Omental fat pad (tissue), 4 donors: ENCODE measurements around the gene AFG1L. TPM values are rescaled to one million over a fixed set of nuclear protein-coding genes. Genes with fewer than 3 reads are reported as not detected.
"Not testable (repeated sequence)": the region's sequence is repeated elsewhere in the genome, so short reads cannot be mapped to it uniquely, and the experiment has no call there.

Experiments used
- ATAC-seq: fragments of 150-250 bp; one replicate; pipeline ENCODE4 v1.9.1; 2016; ENCODE audit warnings: mild to moderate bottlenecking, moderate library complexity; ENCODE audit not compliant: low FRiP score
- DNase-seq: peaks from one replicate; pipeline ENCODE4 v3.0.0-alpha.2; 2019; ENCODE audit warnings: low spot score
- CTCF ChIP-seq, 3 donors: fragments of 450-650 bp; IDR thresholded peaks; one replicate each; pipeline ENCODE4 v1.5.1; 2016 to 2017; ENCODE audit warnings: antibody characterized with exemption in 3 of 3, mild to moderate bottlenecking in 3 of 3, moderate library complexity in 2 of 3
- total RNA-seq, 4 donors: library from RNA; depleted of rRNA; stranded (reverse); fragments of >200 nt; gene quantifications; one replicate each; pipeline ENCODE4 v1.1.0, GENCODE V29; 2016

The AFG1L gene
- total RNA-seq, 4 donors from 2014 or later = 1.8 to 4.3 (median 2.6) TPM

DNA sequence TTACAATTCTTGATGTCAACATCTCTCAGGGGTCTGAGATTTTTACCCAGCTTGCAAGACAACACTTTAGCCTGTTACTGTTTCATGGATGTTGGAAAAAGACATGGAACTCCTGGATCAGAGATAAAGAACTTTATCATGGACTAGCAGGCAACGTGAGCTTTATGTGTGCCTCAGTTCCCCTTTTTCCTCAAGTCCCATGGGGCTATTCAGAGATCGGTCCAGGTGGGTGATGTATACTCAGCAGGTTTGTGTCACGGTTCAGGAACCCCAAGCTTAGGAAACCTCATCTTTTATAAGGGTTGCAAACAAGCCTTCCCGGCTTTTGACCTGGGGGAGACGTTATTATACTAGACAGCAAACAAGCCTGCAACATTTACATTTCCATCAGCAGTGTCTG lies 15.0 kb downstream of the AFG1L start:
- ATAC-seq (no peak), DNase-seq (no peak)
- no peak for TF ChIP-seq CTCF (IDR thresholded peaks at IDR 0.05)

DNA sequence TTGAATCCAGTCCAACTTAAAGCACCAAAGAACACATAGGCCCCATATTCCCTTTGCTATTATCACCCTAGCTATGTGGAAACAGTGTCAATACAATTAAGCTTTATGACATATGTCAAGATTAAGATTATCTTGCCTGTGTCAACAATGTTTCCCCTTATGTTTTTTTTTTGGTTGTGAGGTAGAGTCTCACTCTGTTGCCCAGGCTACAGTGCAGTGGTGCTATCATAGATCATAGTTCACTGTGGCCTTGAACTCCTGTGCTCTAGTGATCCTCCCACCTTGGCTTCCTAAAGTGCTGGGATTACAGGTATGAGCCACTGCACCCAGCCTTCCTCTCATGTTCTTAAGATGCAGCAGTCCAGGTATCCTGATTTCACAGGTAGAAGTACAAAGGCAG lies 17.8 kb downstream of the AFG1L start:
- no peak for DNase-seq
- TF ChIP-seq CTCF (IDR thresholded peaks at IDR 0.05) = no peak
- no peak for ATAC-seq

- DNase-seq = no peak
- ATAC-seq = no peak
These were observed 26.4 kb downstream of the AFG1L start for GRCh38 chr6:108321253-108321747.

DNA sequence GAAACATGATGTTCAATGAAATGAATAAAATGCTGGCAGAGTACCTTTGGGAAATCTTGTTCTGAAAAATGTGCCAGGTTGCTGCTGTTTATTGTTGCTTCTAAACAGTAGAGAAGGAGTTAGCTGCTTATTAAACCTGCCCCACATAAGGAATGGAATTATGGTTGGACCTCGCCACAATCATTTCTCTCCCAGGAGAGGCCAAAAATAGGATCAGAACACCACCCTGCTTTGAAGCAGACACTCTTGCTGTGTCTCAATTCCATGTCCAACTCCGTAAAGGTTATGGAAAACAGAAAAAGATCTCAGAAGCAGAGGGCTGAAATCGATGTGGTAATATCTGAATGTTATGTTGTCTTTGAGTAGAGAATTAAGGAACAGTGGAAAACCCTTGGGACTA lies 27.9 kb downstream of the AFG1L start:
- DNase-seq = no peak
- no peak for TF ChIP-seq CTCF (IDR thresholded peaks at IDR 0.05)
- ATAC-seq = no peak

More at GRCh38 chr6:108321253-108321747, 26.4 kb downstream of the AFG1L start:
- TF ChIP-seq CTCF (IDR thresholded peaks at IDR 0.05) = no peak

DNA sequence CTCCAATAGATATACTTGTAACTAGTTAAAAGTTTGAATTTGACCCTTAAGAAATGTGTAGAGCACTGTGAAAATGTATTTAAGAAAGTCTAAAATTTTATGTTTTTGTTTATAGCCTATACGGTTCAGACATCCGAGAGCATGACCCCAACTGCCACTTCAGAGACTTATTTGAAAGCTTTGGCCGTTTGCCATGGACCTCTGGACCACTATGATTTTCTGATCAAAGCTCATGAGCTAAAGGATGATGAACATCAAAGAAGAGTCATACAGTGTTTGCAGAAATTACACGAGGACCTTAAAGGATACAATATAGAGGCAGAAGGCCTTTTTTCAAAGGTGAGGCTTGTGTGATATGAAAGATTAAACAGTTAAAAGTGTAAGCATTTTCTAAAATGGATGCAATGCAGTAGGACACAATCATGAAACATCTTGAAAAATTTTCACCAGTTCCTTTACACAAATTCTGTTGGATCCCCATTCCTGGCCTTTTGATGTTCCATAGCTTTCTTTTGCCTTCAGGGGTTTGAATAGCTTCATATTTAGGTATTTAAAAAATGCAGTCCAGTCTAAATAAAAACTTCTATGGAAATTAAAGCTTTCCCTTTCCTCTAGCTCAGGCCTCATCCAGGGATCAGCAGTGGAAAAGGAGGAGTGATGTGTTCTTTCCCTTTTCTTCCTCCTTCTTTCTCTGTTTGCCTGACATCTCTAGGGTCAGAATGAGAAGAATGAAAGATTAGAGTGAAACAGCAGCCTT lies 29.0 kb downstream of the AFG1L start:
- no peak for DNase-seq
- TF ChIP-seq CTCF (IDR thresholded peaks at IDR 0.05) = no peak
- ATAC-seq = no peak

DNA sequence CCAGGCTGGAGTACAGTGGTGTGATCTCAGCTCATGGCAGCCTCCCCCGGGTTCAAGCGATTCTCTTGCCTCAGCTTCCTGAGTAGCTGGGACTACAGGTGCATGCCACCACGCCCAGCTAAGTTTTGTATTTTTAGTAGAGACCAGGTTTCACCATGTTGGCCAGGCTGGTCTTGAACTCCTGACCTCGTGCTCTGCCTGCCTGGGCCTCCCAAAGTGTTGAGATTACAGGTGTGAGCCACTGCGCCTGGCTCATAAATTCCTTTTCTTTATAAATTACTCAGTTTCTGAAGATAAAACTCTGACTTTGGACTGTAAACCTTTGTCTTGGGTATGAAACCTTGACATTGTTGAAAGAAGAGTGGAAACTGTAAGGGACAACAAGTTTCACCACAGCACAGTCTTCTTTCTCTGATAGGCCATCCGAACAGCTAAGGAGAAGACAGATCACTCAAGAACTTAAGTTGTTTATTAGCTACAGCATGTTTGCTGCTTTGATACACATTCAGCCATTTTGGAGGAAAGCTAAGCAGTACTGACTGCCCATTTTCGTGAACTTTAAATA lies 35.4 kb downstream of the AFG1L start:
- not testable (repeated sequence) for ATAC-seq, DNase-seq

- no peak for DNase-seq
- ATAC-seq = no peak
- TF ChIP-seq CTCF (IDR thresholded peaks at IDR 0.05) = no peak
These were observed 36.0 kb downstream of the AFG1L start for GRCh38 chr6:108330806-108331205.
